ENCODE measurements around the gene MAP2K7.

MAP2K7 gene

DNA sequence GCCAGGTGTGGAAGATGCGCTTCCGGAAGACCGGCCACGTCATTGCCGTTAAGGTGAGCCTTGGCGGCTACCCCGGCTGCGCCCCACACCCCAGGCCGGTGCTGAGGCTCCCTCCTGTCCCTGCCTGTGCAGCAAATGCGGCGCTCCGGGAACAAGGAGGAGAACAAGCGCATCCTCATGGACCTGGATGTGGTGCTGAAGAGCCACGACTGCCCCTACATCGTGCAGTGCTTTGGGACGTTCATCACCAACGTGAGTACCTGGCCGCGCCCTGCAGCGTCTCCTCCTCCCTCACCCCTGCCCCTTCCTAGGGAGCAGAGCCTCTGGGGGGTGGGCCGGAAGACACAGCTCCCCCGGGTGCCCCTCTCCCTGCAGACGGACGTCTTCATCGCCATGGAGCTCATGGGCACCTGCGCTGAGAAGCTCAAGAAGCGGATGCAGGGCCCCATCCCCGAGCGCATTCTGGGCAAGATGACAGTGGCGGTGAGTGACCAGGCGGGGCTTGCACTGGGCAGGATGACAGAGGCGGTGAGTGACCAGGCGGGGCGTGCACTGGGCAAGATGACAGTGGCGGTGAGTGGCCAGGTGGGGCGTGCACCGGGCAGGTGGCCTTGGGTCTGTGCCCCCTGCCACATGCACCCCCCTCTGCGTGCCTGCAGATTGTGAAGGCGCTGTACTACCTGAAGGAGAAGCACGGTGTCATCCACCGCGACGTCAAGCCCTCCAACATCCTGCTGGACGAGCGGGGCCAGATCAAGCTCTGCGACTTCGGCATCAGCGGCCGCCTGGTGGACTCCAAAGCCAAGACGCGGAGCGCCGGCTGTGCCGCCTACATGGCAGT, 6.9 kb downstream of the MAP2K7 start:
- TF ChIP-seq, protein P1, sequence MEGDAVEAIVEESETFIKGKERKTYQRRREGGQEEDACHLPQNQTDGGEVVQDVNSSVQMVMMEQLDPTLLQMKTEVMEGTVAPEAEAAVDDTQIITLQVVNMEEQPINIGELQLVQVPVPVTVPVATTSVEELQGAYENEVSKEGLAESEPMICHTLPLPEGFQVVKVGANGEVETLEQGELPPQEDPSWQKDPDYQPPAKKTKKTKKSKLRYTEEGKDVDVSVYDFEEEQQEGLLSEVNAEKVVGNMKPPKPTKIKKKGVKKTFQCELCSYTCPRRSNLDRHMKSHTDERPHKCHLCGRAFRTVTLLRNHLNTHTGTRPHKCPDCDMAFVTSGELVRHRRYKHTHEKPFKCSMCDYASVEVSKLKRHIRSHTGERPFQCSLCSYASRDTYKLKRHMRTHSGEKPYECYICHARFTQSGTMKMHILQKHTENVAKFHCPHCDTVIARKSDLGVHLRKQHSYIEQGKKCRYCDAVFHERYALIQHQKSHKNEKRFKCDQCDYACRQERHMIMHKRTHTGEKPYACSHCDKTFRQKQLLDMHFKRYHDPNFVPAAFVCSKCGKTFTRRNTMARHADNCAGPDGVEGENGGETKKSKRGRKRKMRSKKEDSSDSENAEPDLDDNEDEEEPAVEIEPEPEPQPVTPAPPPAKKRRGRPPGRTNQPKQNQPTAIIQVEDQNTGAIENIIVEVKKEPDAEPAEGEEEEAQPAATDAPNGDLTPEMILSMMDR (IDR thresholded peaks at IDR 0.05), result no peak

DNA sequence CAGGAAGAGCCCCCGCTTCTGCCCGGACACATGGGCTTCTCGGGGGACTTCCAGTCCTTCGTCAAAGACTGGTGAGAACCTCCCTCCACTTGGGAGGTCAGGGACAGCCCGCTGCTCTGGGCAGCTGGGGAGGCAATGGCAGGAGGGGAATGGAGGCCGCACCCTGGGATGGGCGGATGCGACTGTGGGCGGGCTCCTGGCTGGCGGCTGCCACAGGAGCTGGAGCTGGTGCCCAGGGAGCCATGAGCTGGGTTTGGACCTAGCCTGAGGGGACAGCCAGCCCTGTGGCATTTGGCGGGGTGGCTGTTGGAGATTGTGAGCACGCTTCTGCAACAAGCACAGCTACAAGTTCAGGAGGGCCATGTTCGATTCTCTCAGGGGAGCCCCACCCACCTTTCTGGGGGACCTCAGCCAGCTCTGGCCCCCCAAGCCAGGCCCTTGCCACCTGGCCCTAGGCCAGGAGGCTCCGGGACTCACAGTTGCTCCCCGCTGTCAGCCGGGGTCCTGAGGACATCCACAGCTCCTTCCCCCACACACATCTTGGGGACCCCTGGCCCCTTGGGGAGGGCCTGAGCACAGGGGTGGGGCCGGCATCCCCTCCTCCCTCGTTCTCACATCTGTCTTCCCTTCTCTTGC, 7.9 kb downstream of the MAP2K7 start:
- TF ChIP-seq, protein P1 (IDR thresholded peaks at IDR 0.05), result no peak

DNA sequence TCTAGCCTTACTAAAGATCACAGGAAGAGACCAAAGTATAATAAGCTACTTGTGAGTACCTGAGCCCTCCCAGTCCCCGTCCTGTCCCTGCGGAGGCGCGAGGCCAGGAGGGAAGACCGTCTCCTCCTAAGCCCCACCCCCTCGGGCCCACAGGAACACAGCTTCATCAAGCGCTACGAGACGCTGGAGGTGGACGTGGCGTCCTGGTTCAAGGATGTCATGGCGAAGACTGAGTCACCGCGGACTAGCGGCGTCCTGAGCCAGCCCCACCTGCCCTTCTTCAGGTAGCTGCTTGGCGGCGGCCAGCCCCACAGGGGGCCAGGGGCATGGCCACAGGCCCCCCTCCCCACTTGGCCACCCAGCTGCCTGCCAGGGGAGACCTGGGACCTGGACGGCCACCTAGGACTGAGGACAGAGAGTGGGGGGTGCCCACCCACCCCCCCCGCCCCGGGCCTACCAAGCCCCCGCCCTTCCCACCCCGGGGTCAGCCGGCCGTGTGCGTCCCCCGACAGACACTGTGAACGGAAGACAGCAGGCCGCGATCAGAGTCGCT, 8.5 kb downstream of the MAP2K7 start:
- TF ChIP-seq, protein P1 (IDR thresholded peaks at IDR 0.05), result no peak

DNA sequence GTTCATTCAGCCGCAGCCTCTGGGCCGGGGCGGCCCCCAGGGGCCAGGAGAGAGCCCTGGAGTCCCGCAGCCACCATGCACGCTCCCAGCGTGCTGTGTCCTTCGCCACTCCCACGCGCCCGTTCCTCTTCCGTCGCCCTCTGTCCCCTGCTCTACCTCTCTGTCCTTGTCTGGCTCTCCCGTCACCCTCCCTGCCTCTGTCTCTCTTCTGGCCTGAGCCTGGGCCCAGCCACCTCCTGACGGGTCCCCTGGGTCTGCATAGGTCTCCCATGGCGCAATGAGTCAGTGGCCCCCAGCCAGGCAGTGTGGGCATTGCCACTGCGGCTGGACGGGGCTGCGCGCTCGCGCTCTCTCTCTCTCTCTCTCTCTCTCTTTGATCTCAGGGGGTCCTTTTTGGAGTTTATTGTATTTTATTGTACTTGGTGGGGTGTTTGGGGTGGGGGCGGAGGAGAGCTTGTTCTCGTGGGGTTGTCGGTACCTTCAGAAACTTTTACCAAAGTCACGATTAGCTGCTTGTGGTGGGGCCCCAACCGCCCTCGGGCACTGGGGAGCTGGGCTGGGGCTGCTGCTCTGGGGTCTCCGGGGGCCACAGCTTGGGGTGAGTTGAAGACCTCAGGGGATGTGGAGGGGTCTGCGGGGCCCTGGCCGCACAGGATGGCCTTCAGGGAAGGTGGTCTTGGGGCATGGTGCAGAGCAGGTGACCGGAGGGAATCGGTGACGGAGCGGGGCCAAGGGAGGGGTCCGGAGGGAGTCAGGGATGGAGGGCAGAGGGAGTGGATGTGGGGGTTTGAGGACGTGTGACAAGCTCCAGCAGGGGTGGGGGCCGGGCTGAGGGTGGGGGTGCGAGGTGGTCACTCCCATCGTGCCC, 9.3 kb downstream of the MAP2K7 start:
- TF ChIP-seq, protein P1 (IDR thresholded peaks at IDR 0.05), result no peak

DNA sequence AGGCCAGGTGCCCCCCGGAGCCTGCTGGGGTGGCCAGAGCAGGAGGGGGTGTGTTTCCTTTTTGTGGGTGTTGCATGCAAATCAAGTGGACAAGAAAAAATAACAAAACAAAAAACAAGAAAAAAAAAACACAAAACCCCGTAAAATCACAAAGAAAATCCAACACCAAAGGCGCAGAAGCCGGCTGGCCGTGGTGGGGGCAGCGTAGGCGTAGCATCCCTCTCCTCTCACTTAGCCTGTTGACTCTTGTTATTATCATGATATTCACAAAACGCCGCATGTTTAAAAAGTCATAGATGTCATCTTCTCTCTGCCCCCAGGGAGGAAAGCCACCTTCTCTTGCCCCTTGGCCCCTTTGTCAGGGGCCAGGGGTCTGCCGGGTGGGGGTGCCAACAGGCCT, 10.0 kb downstream of the MAP2K7 start:
- TF ChIP-seq, protein P1 (IDR thresholded peaks at IDR 0.05), result no peak

DNA sequence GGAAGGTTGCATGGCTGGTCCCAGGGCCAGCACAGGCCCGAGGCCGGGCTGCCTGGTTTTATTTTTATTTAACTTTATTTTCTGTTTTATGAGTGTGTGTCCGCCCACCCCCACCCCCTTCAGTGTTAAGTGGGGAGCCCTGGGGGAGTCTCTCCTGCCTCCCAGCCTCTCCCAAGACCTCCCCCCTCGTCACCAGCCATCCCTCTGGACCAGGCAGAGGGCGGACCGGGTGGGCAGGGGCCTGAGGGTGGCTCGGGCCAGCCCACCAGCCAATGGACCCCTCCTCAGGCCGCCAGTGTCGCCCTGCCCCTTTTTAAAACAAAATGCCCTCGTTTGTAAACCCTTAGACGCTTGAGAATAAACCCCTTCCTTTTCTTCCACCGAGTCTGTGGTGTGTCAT, 10.4 kb downstream of the MAP2K7 start:
- TF ChIP-seq, protein P1 (IDR thresholded peaks at IDR 0.05), result no peak

DNA sequence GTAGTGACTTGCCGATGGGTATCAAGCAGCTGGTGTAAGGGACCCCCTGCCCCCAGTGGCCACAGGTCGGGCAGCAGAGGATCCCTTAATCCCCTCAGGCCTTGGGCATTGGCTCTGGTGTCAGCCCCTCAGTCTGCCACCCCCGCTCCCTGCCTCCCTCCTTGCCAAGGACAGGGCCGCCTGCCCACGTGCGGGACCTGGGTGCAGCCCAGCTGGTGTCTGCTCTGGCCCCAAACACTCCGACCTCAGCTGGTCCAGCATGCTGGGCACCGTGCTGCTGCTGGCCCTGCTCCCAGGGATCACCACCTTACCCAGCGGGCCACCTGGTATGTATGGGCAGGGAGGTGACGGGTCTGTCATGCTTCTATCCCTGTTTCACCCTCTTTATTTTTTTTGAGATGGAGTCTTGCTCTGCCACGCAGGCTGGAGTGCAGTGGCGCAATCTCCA, 10.9 kb downstream of the MAP2K7 start, which contains the start of gene TGFBR3L:
TGFBR3L (plus strand) TSS at position 233 of the 448 bp plus-strand sequence.
- TF ChIP-seq, protein P1 (IDR thresholded peaks at IDR 0.05), result no peak

Data from LNCAP (cell line).